ENCODE data around the gene CCL26.

DNA sequence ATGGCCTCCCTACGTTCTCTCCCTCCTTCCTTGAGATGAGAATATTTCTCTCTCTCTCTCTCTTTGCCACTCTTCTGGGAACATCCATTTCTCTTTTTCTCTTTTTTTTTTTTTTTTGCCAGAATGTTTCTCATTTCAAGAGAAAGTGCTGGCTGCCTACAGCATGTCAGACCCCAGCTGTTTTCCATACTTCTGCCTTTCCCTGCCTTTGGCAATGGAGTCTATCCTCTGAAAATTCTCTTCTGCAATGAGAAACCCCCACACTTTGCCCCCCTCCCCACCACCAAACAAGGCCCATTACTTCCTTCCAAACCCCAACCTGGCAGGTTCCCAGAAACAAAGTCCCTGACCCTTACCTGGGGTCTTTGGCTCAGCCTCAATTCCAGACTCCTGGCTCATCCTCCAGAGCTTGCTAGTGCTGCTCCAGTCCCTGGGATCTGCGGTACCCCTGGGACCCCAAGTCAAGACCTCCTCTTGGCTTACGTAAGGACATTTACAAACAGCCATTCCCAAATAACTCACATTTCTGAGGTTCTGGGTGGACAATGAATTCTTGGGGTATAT, 17.4 kb upstream of the CCL26 start:
- TF ChIP-seq CTCF (tag by site-specific recombination; IDR thresholded peaks at IDR 0.05): no peak
- TF ChIP-seq, protein P1, sequence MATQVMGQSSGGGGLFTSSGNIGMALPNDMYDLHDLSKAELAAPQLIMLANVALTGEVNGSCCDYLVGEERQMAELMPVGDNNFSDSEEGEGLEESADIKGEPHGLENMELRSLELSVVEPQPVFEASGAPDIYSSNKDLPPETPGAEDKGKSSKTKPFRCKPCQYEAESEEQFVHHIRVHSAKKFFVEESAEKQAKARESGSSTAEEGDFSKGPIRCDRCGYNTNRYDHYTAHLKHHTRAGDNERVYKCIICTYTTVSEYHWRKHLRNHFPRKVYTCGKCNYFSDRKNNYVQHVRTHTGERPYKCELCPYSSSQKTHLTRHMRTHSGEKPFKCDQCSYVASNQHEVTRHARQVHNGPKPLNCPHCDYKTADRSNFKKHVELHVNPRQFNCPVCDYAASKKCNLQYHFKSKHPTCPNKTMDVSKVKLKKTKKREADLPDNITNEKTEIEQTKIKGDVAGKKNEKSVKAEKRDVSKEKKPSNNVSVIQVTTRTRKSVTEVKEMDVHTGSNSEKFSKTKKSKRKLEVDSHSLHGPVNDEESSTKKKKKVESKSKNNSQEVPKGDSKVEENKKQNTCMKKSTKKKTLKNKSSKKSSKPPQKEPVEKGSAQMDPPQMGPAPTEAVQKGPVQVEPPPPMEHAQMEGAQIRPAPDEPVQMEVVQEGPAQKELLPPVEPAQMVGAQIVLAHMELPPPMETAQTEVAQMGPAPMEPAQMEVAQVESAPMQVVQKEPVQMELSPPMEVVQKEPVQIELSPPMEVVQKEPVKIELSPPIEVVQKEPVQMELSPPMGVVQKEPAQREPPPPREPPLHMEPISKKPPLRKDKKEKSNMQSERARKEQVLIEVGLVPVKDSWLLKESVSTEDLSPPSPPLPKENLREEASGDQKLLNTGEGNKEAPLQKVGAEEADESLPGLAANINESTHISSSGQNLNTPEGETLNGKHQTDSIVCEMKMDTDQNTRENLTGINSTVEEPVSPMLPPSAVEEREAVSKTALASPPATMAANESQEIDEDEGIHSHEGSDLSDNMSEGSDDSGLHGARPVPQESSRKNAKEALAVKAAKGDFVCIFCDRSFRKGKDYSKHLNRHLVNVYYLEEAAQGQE (tag by site-specific recombination; IDR thresholded peaks at IDR 0.05): no peak
- no peak for TF ChIP-seq BCL6B (tag by site-specific recombination; IDR thresholded peaks at IDR 0.05)
- no peak for TF ChIP-seq HOXD13 (CRISPR knock-in tag; IDR thresholded peaks at IDR 0.05; ENCODE audit: borderline replicate concordance)
- TF ChIP-seq PRDM2 (tag by site-specific recombination; IDR thresholded peaks at IDR 0.05; ENCODE audit: borderline replicate concordance): no peak
- TF ChIP-seq ZNF274 (IDR thresholded peaks at IDR 0.05; ENCODE audit: low read length): no peak
- TF ChIP-seq ZNF274 (tag by site-specific recombination; IDR thresholded peaks at IDR 0.05; ENCODE audit: borderline replicate concordance): no peak
- TF ChIP-seq ZNF221 (tag by site-specific recombination; IDR thresholded peaks at IDR 0.05; ENCODE audit: borderline replicate concordance): no peak
- TF ChIP-seq RBAK (tag by site-specific recombination; IDR thresholded peaks at IDR 0.05): no peak

Measured in HEK293 (cell line).